HFFc6 (cell line): ENCODE measurements around the gene HACD2. TPM values are rescaled to one million over a fixed set of nuclear protein-coding genes. Genes with fewer than 3 reads are reported as not detected.

Experiments
- DNase-seq: peaks from one replicate; pipeline ENCODE4 v3.0.0-alpha.2; 2018
- H3K27ac Mint-ChIP-seq: 2 replicates; pipeline ENCODE4 v1.8.0; 2020; ENCODE audit warnings: mild to moderate bottlenecking, mixed read lengths
- H3K27me3 Mint-ChIP-seq: 2 replicates; pipeline ENCODE4 v1.8.0; 2021; ENCODE audit warnings: mild to moderate bottlenecking, moderate library complexity, mixed read lengths; ENCODE audit not compliant: insufficient read depth
- H3K36me3 Mint-ChIP-seq: 2 replicates; pipeline ENCODE4 v1.8.0; 2021; ENCODE audit warnings: low read depth, mixed read lengths
- H3K4me1 Mint-ChIP-seq: 2 replicates; pipeline ENCODE4 v1.8.0; 2020; ENCODE audit warnings: low read depth, mixed read lengths
- H3K4me3 Mint-ChIP-seq: 2 replicates; pipeline ENCODE4 v1.8.0; 2020; ENCODE audit warnings: mild to moderate bottlenecking, moderate library complexity, mixed read lengths
- H3K9me3 Mint-ChIP-seq: 2 replicates; pipeline ENCODE4 v1.8.0; 2020; ENCODE audit warnings: mild to moderate bottlenecking, mixed read lengths
- CTCF ChIP-seq: fragments of 200-600 bp; sonication (generic); IDR thresholded peaks from 2 replicates; pipeline ENCODE4 v1.5.0; 2021; ENCODE audit warnings: antibody characterized with exemption, mild to moderate bottlenecking
- total RNA-seq, 6 experiments: library from RNA; stranded (reverse); fragmentation: NEBNext Ultra II Directional; extraction: Animal tissue kit (Norgen Biotek cat#: 25700); gene quantifications; 2 replicates in 1 of 6; 3 replicates in 5 of 6; pipeline ENCODE4 v1.2.3, GENCODE V29; 2021

The HACD2 gene
- total RNA-seq, 6 experiments from 2014 or later, result 56.6 to 85.7 (median 75.7) TPM

- Mint-ChIP-seq H3K4me1 (peaks cover 35% of the 10 kb centered on the region), H3K4me3 (no peak overlapping the region), H3K27me3 (peaks cover 1% of the 10 kb centered on the region; the same call in 1 of the 2 replicates), H3K36me3 (no peaks in the 10 kb centered on the region), H3K27ac (no peak overlapping the region), H3K9me3 (no peaks in the 10 kb centered on the region)
- no peak for DNase-seq
- no peak for TF ChIP-seq CTCF
Measured at GRCh38 chr3:123534264-123534663, 50.6 kb downstream of the HACD2 start.

DNA sequence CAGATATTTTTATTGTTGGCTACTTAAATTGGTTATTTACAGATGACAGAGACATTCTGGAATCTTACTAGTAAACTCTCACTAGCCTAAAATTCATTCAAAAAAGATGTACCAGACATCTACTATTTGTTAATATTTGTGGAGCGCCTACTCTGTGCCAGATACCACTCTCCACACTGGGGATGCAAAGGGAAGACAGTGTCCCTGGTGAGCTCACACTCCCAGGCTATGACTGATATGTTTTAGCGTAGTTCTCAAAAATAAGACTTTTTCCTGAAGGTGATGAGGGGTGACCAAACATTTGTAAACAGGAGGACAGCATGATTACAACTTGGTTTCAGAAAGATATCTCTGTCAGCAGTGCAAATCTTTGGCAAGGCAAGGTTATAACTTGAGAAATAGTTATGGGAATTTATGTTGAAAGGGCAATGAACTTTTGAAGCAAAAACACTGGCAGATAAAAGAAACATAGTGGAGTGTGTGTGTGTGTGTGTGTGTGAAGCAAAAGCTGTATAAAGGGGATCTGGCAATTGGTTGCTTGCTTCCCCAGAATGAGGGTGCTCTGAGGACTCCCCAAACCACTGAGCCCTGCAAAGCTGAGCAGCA lies 51.2 kb downstream of the HACD2 start:
- no peak for DNase-seq
- no peak for TF ChIP-seq CTCF
- peak overlapping the region; percentile 47 for H3K27ac Mint-ChIP-seq
- no peak overlapping the region for H3K4me3 Mint-ChIP-seq
- peaks cover 1% of the 10 kb centered on the region; the same call in 1 of the 2 replicates for H3K27me3 Mint-ChIP-seq
- no peaks in the 10 kb centered on the region for H3K9me3 Mint-ChIP-seq
- H3K4me1 Mint-ChIP-seq, result peaks cover 35% of the 10 kb centered on the region
- H3K36me3 Mint-ChIP-seq, result no peaks in the 10 kb centered on the region

DNA sequence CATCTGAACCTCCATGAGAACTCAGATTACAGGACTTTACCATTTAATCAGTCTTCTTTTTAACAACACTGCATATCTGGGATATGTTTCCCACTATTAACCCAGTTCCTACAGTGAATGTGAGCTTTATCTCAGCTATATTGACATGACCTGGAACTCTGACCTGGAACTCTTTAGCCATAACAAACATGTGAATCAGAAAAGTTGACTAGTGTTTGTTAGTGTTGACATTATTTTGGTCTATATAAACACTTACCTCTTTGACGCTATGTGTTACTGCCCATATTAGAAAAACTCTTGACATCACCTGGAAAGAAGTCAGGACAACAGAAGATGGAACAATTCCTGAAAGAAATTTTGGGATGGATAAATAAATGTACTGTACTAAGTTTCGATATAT lies 56.7 kb downstream of the HACD2 start:
- no peak for TF ChIP-seq CTCF
- no peak for DNase-seq
- no peak overlapping the region for H3K27ac Mint-ChIP-seq
- no peaks in the 10 kb centered on the region for H3K9me3 Mint-ChIP-seq
- H3K27me3 Mint-ChIP-seq, result peaks cover 3% of the 10 kb centered on the region
- H3K4me3 Mint-ChIP-seq, result no peak overlapping the region
- 0 out of 2 replicates have a peak, but pooled peaks cover 6% of the 10 kb centered on the region for H3K36me3 Mint-ChIP-seq
- H3K4me1 Mint-ChIP-seq, result peaks cover 5% of the 10 kb centered on the region

GRCh38 chr3:123527046-123527445 lies 57.8 kb downstream of the HACD2 start:
- peaks cover 5% of the 10 kb centered on the region for H3K27me3 Mint-ChIP-seq
- no peaks in the 10 kb centered on the region for H3K9me3 Mint-ChIP-seq
- no peak for DNase-seq
- TF ChIP-seq CTCF, result no peak
- 0 out of 2 replicates have a peak, but pooled peaks cover 7% of the 10 kb centered on the region for H3K36me3 Mint-ChIP-seq
- no peak overlapping the region for H3K4me3 Mint-ChIP-seq
- H3K27ac Mint-ChIP-seq, result no peak overlapping the region
- H3K4me1 Mint-ChIP-seq, result peaks cover 4% of the 10 kb centered on the region; the same call in 1 of the 2 replicates

GRCh38 chr3:123526474-123526873 lies 58.4 kb downstream of the HACD2 start:
- Mint-ChIP-seq H3K27me3 (peaks cover 5% of the 10 kb centered on the region), H3K36me3 (peaks cover 11% of the 10 kb centered on the region; the same call in 1 of the 2 replicates), H3K27ac (no peak overlapping the region), H3K4me3 (no peak overlapping the region), H3K4me1 (peaks cover 10% of the 10 kb centered on the region), H3K9me3 (no peaks in the 10 kb centered on the region)
- TF ChIP-seq CTCF, result no peak
- DNase-seq, result no peak
